ENCODE results near the gene UQCRQ.

Gene UQCRQ

DNA sequence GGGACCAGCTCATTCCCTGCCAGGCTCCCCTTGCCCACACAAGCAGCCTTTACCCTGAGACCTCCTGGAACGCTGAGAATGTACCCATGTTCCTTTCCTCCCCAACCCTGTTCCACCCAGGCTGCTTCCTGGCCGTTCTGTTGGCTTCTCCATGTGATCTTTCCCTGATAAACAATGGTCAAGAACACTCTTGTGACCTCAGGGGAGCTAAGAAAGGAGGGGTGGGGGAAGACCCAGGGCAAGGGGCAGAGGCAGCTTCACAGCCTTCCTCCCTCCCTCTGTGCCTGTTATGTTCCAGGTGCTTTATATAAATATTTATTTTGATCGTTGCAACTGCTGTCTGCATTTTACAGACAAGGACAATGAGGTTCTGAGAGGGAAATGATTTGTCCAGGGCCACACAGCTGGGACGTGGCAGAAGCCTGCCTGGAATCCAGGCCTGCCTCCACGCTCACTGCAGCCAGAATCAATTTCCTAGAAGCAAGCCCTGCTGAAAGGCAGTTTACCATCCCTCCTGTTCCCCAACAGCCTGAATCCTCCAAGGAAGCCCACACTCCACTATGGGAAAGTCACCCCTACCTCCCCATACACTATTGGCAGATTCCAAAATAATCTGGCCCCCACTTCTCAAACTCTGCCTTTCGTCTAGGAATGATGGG, 39.9 kb upstream of the UQCRQ start:
- Histone ChIP-seq H3K27me3 (ENCODE audit: control insufficient read depth, insufficient read depth, low read length) (peaks cover 77% of the 10 kb centered on the region), H3K9me3 (ENCODE audit: control insufficient read depth, insufficient read depth, low read length) (no peaks in the 10 kb centered on the region), H3K4me3 (ENCODE audit: low read depth, low read length) (peak overlapping the region; percentile 37), H3K9ac (ENCODE audit: low read depth, low read length) (no peak overlapping the region), H3K4me1 (ENCODE audit: control insufficient read depth, insufficient read depth, low read length) (peaks cover 7% of the 10 kb centered on the region), H3K36me3 (ENCODE audit: control insufficient read depth, insufficient read depth, low read length) (no peaks in the 10 kb centered on the region)

DNA sequence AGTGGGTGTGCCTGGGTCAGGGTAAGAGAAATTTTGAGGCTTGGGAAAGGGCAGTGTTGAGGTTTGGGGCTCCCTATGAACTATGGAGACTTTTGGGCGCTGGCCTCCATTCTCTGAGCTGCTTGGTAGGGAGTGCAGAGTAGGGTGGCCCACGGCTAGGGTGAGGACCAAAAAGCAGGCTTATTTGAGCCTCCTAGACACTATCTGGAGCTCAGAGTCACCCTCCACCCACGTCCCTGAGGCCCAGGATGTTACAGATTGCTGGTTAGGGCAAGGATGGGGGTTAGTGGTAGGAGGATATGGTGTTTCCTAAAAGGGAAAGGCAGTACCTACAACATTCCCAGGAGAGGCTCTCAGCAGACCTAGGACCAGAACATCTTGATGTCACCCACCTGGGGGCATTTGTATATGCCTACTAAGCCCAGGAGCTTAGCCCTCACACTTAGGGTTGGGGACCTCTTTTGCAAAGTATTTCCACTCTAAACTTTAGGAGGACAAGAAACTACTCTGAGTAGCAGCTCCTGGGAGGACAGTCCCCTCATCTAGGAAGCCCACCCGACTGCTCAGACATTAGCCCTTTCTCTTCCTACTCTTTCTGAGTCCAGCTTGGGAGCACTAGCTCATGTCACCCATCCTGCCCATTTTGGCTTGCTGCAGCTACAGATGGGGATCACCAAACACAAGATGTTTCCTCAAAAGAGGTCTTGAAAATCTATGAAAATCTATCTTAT, 38.3 kb upstream of the UQCRQ start:
- Histone ChIP-seq H3K4me1 (ENCODE audit: control insufficient read depth, insufficient read depth, low read length) (peaks cover 7% of the 10 kb centered on the region), H3K27me3 (ENCODE audit: control insufficient read depth, insufficient read depth, low read length) (peaks cover 85% of the 10 kb centered on the region), H3K9ac (ENCODE audit: low read depth, low read length) (no peak overlapping the region), H3K36me3 (ENCODE audit: control insufficient read depth, insufficient read depth, low read length) (no peaks in the 10 kb centered on the region), H3K9me3 (ENCODE audit: control insufficient read depth, insufficient read depth, low read length) (no peaks in the 10 kb centered on the region), H3K4me3 (ENCODE audit: low read depth, low read length) (no peak overlapping the region)

DNA sequence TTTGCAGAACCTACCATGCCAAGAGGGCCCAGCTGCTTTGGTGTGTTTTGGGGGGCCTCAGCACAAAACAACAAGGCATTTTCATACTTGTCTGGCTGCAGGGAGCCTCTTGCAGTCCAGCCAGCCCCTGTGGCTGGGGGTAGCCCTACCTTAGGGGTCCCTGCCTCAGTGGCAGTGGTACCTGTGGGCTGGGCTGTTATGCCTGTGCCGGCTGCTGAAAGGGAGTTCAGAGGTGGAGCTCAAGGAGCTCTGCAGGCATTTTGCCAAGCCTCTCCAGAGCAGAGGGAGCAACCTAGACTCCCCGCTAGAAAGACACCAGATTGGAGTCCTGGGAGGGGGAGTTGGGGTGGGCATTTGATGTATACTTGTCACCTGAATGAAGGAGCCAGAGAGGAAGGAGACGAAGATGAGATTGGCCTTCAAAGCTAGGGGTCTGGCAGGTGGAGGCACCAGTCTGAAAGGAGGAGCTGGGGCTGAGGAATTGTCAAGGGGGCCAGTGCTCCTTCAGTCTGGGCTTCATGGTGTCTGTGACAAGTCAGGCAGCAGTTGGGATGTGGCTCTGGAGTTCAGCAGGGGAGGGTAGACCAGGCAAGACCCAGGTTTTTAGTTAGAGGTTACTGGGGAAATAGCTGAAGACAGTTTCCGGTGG, 37.5 kb upstream of the UQCRQ start:
- Histone ChIP-seq H3K4me1 (ENCODE audit: control insufficient read depth, insufficient read depth, low read length) (peaks cover 6% of the 10 kb centered on the region), H3K36me3 (ENCODE audit: control insufficient read depth, insufficient read depth, low read length) (no peaks in the 10 kb centered on the region), H3K27me3 (ENCODE audit: control insufficient read depth, insufficient read depth, low read length) (peaks cover 82% of the 10 kb centered on the region), H3K9ac (ENCODE audit: low read depth, low read length) (no peak overlapping the region), H3K9me3 (ENCODE audit: control insufficient read depth, insufficient read depth, low read length) (no peaks in the 10 kb centered on the region), H3K4me3 (ENCODE audit: low read depth, low read length) (peak overlapping the region; percentile 73)

DNA sequence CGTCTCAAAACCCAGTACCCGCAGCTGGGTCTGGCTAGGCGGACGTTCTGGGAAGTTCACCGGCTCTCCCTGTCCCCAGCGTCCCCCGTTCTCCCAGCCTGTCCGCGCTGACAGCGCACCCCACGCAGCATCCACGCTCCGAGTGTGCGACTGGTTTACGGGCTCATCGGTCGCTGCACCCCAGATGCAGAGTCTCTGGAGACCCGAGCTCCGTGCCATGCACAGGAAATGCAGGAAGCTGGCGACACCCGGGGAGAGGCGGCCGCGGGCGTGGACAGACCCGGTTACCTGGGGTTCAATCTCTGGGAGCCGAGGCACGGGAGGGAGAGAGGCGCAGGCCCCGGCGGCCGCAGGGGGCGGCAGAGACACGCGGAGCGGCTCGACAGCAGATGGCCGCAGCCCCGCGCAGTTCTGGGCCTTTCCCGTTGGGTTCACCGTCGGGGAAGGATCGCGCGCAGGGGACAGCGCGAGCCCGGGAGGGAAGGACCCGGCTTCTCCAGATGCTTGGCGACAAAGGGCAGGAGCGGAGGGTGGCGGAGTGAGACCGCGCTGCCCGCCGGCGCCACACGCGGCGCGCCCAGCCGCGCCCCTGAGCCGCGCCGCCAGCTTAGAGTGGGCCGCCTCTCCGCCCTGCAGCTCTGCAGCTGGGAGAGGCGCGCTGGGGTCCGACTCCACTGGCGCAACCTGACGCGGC, 36.6 kb upstream of the UQCRQ start:
- H3K9me3 ChIP-seq (ENCODE audit: control insufficient read depth, insufficient read depth, low read length), result no peaks in the 10 kb centered on the region
- peaks cover 73% of the 10 kb centered on the region for H3K27me3 ChIP-seq (ENCODE audit: control insufficient read depth, insufficient read depth, low read length)
- peak overlapping the region; percentile 73 for H3K4me3 ChIP-seq (ENCODE audit: low read depth, low read length)
- H3K9ac ChIP-seq (ENCODE audit: low read depth, low read length), result no peak overlapping the region
- H3K4me1 ChIP-seq (ENCODE audit: control insufficient read depth, insufficient read depth, low read length), result peaks cover 4% of the 10 kb centered on the region
- H3K36me3 ChIP-seq (ENCODE audit: control insufficient read depth, insufficient read depth, low read length), result no peaks in the 10 kb centered on the region

DNA sequence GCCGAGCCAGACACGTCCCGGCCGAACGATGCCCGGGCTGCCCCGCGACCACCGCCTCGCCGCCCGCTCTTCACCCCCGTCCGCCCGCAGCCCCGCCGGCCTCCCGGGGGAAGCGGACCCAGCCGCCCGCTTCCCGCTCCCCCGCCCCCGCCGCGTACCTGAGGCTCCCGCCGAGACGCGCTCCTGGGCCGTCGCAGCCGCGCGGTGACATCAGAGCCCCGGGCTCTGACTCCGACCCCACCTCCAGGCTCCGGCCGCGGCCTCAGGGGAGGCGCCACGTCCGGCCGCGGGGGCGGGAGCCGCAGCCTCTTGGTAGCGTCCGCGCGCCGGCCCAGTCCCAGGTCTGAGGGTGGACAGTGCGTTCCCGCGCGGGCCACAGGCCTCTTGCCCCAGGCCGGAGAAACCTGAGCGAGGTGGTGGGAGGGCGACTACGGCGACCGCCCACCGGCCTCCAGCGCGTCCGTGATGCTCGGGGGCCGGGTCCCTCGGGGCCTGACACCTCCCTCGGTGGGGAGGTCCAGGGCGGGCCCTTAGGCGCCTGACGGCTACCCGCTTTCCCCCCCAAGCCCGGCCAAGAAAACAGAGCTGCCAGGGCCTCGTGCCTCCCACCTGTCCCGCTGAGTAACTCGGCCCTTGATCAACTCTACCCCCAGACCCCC, 35.9 kb upstream of the UQCRQ start, which contains the start of gene SHROOM1:
Gene SHROOM1 (minus strand): TSS at position 212 of the 659 bp plus-strand sequence. CDS start 4,507 bp downstream, outside the sequence.
- Histone ChIP-seq H3K9ac (ENCODE audit: low read depth, low read length) (peak within 1 kb of the TSS; percentile 26), H3K4me3 (ENCODE audit: low read depth, low read length) (peak within 1 kb of the TSS; percentile 73), H3K36me3 (ENCODE audit: control insufficient read depth, insufficient read depth, low read length) (no peaks in the 10 kb centered on the region), H3K4me1 (ENCODE audit: control insufficient read depth, insufficient read depth, low read length) (peaks cover 4% of the 10 kb centered on the region), H3K27me3 (ENCODE audit: control insufficient read depth, insufficient read depth, low read length) (peaks cover 68% of the 10 kb centered on the region), H3K9me3 (ENCODE audit: control insufficient read depth, insufficient read depth, low read length) (no peaks in the 10 kb centered on the region)

DNA sequence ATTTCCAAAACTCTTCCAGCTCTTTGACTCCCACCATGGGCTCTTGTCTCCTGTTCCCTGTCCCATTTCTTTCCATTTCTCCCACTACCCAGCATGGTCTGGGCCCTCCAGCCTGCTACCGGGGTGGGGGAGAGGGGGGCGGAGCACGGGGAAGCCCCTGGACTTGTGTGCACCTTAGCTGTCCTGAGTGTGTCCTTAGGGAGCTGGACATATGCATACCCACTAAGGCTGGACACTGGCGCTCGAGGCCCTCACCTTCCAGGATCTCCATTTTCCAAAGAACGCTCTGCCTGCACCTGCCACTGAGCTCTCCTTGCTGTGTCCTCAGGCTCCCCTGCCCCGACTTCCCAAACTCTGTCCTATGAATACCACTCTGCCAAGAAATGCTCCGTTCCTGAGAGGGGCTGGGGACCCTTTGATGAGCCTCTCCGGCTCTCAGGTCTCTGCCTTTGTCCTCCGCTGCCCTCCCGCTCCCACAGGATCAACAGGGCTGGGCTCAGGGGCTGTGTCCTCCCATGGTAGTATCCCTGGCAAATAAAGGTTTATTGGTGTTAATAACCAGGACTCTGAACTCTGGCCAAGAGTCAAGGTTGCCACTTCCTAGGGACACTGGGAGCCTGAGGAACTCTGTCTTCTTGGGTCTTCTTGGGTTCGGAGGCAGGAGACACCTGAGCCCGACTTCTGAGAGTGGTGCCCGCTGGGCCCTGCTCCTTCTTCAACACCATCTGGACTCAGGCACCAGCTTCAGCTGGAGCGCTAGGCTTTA, 35.2 kb upstream of the UQCRQ start:
- peaks cover 63% of the 10 kb centered on the region for H3K27me3 ChIP-seq (ENCODE audit: control insufficient read depth, insufficient read depth, low read length)
- no peaks in the 10 kb centered on the region for H3K36me3 ChIP-seq (ENCODE audit: control insufficient read depth, insufficient read depth, low read length)
- H3K9ac ChIP-seq (ENCODE audit: low read depth, low read length), result peak overlapping the region; percentile 26
- peaks cover 3% of the 10 kb centered on the region for H3K4me1 ChIP-seq (ENCODE audit: control insufficient read depth, insufficient read depth, low read length)
- peak overlapping the region; percentile 73 for H3K4me3 ChIP-seq (ENCODE audit: low read depth, low read length)
- H3K9me3 ChIP-seq (ENCODE audit: control insufficient read depth, insufficient read depth, low read length), result no peaks in the 10 kb centered on the region

DNA sequence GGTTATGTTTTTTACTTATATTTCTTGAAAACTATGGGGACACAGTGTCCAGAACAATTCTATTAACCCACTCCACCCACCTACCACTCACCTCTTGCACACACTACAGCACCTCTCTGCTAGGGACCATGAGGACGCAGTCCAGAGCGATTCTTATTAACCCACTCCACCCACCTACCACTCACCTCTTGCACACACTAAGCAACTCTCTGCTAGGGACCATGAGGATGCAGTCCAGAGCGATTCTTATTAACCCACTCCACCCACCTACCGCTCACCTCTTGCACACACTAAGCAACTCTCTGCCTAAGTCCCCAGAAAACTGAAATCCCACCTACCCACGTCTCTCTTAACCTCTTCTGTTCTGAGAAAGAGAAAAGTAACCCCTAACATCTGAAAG, 33.8 kb upstream of the UQCRQ start:
- Histone ChIP-seq H3K4me1 (ENCODE audit: control insufficient read depth, insufficient read depth, low read length) (peaks cover 2% of the 10 kb centered on the region), H3K9me3 (ENCODE audit: control insufficient read depth, insufficient read depth, low read length) (no peaks in the 10 kb centered on the region), H3K27me3 (ENCODE audit: control insufficient read depth, insufficient read depth, low read length) (peaks cover 50% of the 10 kb centered on the region), H3K4me3 (ENCODE audit: low read depth, low read length) (no peak overlapping the region), H3K36me3 (ENCODE audit: control insufficient read depth, insufficient read depth, low read length) (no peaks in the 10 kb centered on the region), H3K9ac (ENCODE audit: low read depth, low read length) (no peak overlapping the region)

DNA sequence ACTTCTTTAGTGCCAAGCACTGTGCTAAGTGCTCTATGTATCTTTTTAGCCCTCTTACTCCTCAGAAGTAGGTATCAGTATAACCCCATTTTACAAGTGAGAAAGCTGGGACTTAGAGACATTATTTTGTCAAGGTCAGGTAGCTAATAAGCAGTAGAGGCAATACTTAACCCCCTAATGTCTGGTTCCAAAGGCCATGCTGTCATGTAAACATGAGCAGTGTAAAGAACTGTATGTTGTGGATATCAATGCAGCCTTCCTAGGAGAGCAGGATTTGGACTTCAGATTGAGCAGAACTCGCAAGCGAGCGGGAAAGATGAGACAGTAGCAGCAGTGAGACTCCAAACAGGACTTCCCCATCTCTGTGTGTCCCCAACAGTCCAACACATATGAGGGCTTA, 32.4 kb upstream of the UQCRQ start:
- H3K27me3 ChIP-seq (ENCODE audit: control insufficient read depth, insufficient read depth, low read length), result peaks cover 36% of the 10 kb centered on the region
- H3K9ac ChIP-seq (ENCODE audit: low read depth, low read length), result no peak overlapping the region
- H3K9me3 ChIP-seq (ENCODE audit: control insufficient read depth, insufficient read depth, low read length), result no peaks in the 10 kb centered on the region
- H3K4me1 ChIP-seq (ENCODE audit: control insufficient read depth, insufficient read depth, low read length), result peaks cover 2% of the 10 kb centered on the region
- H3K4me3 ChIP-seq (ENCODE audit: low read depth, low read length), result no peak overlapping the region
- no peaks in the 10 kb centered on the region for H3K36me3 ChIP-seq (ENCODE audit: control insufficient read depth, insufficient read depth, low read length)

DNA sequence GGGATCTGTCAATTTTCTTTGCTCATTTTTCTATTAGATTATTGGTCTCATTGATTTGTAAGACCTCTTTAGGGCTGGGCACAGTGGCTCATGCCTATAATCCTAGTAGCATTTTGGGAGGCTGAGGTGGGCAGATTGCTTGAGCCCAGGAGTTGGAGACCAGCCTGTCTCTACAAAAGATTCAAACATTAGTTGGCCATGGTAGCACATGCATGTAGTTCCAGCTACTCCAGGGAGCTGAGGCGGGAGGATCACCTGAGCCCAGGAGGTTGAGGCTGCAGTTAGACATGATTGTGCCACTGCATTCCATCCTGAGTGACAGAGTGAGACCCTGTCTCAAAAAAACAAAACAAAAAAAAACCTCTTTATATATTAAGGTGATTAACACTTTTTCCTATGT, 29.6 kb upstream of the UQCRQ start:
- H3K4me1 ChIP-seq (ENCODE audit: control insufficient read depth, insufficient read depth, low read length), result peaks cover 2% of the 10 kb centered on the region
- H3K9ac ChIP-seq (ENCODE audit: low read depth, low read length), result no peak overlapping the region
- peaks cover 13% of the 10 kb centered on the region for H3K27me3 ChIP-seq (ENCODE audit: control insufficient read depth, insufficient read depth, low read length)
- no peaks in the 10 kb centered on the region for H3K36me3 ChIP-seq (ENCODE audit: control insufficient read depth, insufficient read depth, low read length)
- H3K4me3 ChIP-seq (ENCODE audit: low read depth, low read length), result no peak overlapping the region
- no peaks in the 10 kb centered on the region for H3K9me3 ChIP-seq (ENCODE audit: control insufficient read depth, insufficient read depth, low read length)

DNA sequence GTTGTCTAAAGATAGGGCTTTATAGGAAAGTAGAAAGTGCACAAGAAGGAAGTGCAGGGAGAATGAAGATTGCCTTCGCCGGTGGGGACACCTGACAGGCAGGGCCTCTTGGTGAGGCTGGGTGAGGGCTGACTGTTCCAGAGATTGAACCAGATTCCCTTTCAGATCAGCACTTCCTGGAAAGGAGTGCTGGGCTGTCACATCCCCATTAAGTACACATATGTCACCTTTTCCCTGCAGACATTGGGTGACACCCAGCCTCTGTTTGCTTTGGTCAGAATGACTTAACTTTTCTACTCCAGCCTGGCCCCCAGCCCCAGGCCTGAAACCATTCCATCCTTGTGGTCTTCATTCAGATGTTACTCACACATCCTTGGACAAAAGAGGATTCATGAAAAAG, 28.6 kb upstream of the UQCRQ start:
- Histone ChIP-seq H3K9me3 (ENCODE audit: control insufficient read depth, insufficient read depth, low read length) (no peaks in the 10 kb centered on the region), H3K4me1 (ENCODE audit: control insufficient read depth, insufficient read depth, low read length) (peaks cover 2% of the 10 kb centered on the region), H3K9ac (ENCODE audit: low read depth, low read length) (no peak overlapping the region), H3K27me3 (ENCODE audit: control insufficient read depth, insufficient read depth, low read length) (peaks cover 5% of the 10 kb centered on the region), H3K4me3 (ENCODE audit: low read depth, low read length) (no peak overlapping the region), H3K36me3 (ENCODE audit: control insufficient read depth, insufficient read depth, low read length) (no peaks in the 10 kb centered on the region)

All from iPS-15b (cell line).